GM23248 (cell line): ENCODE measurements around the gene SUFU.

Source experiments
- EZH2 ChIP-seq: fragments of 200-600 bp; sonication (generic); IDR thresholded peaks from 2 replicates; pipeline ENCODE4 v1.6.1; 2018; ENCODE audit warnings: antibody characterized with exemption, mild to moderate bottlenecking; ENCODE audit not compliant: insufficient read depth, poor library complexity, severe bottlenecking
- EZH2phosphoT487 ChIP-seq: fragments of 200-600 bp; sonication (generic); IDR thresholded peaks from 2 replicates; pipeline ENCODE4 v1.6.1; 2018; ENCODE audit warnings: antibody characterized with exemption, moderate library complexity, mild to moderate bottlenecking, low read depth; ENCODE audit not compliant: insufficient read depth

- TF ChIP-seq EZH2phosphoT487 (no peak), EZH2 (no peak)
Measured at GRCh38 chr10:102501201-102502028, 2.4 kb upstream of the SUFU start.
